NCI-H69 (cell line): ENCODE measurements around the gene WDR45.

Experiments used
- DNase-seq: peaks from one replicate; lab custom pipeline; 2025; lab: John Stamatoyannopoulos, UW

WDR45 gene

GRCh38 chrX:49073601-49074575, 5.8 kb downstream of the WDR45 start, which contains the start of gene PRAF2:
Gene PRAF2 (minus strand): TSS chrX:49074002. CDS start chrX:49073987, 15 bp downstream.
- peak; percentile 94 for DNase-seq

DNA sequence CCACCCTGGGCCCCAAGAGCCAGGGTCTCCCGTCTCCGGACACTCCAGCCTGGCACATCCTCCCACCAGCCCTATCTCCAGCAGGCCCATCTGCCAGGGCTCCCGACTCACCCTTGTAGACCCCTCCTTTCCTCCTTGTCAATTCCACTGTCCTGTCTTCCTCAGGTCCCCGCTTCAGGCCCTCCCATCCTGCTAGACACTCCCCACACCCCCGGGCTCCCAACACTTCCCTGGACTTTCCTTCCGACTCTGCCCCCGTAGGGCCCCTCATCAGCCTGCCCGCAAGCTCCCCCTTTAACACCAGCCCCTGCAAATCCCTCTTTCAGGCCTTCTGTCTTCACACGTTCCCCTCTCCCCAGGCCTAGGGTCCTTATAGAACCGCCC, 7.0 kb downstream of the WDR45 start:
- DNase-seq: no peak

GRCh38 chrX:49071877-49072711, 7.6 kb downstream of the WDR45 start:
- DNase-seq: no peak

DNA sequence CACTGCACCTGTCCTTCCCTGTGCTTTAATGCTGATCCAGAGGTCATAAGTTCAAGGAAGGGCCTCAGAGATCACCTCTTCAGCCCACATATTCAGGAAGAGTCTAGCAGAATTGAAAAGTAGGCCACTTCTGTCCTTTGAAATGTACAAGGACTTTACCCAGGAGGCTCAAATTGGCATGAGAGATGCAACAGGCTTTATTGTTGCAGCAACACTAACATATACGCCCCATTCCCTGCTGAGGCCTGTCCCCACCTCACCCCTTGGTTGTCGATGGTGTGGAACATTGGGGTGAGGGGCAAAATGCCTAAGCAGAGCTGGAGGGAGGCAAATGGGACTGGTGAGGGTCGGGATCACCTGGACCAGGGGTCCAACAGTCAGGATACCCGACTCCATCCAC, 8.7 kb downstream of the WDR45 start:
- DNase-seq: no peak

GRCh38 chrX:49069038-49069437, 10.6 kb downstream of the WDR45 start:
- no peak for DNase-seq

DNA sequence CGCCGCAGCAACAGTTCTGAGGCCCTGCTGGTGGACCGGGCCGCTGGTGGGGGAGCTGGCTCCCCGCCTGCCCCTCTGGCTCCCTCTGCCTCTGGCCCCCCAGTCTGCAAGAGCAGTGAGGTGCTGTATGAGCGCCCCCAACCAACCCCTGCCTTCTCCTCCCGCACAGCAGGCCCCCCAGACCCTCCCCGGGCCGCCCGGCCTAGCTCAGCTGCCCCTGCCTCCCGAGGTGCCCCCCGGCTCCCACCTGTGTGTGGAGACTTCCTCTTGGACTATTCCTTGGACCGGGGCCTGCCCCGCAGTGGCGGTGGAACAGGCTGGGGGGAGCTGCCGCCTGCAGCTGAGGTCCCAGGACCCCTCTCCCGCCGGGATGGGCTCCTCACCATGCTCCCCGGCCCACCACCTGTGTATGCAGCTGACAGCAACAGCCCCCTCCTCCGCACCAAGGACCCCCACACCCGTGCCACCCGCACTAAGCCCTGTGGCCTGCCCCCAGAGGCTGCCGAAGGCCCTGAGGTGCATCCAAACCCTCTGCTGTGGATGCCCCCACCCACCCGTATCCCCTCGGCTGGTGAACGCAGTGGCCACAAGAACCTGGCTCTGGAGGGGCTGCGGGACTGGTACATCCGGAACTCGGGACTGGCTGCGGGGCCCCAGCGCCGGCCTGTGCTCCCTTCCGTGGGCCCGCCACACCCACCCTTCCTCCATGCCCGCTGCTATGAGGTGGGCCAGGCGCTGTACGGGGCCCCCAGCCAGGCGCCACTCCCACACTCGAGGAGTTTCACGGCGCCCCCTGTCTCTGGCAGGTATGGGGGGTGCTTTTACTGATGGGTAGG, 12.2 kb downstream of the WDR45 start:
- no peak for DNase-seq

- no peak for DNase-seq
These were observed 13.0 kb downstream of the WDR45 start for GRCh38 chrX:49066690-49067089.

DNA sequence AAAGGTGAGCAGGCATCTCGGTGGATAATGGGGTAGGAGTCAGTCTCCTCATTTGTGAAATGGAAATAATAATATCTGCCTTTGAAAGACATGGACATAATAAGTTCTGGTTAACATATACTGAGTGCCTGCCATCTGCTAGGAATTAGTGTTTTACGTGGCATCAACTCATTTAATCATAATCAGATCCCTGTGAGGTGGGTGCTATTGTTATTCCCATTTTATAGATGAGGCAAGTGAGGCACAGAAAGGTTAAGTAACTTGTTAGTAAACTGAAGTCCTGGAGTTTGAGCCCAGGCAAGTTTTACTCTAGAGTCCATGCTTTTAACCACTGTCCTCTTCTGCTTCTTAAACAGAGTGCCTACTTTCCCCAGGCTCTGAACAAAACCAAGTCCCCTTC, 13.4 kb downstream of the WDR45 start:
- no peak for DNase-seq

DNA sequence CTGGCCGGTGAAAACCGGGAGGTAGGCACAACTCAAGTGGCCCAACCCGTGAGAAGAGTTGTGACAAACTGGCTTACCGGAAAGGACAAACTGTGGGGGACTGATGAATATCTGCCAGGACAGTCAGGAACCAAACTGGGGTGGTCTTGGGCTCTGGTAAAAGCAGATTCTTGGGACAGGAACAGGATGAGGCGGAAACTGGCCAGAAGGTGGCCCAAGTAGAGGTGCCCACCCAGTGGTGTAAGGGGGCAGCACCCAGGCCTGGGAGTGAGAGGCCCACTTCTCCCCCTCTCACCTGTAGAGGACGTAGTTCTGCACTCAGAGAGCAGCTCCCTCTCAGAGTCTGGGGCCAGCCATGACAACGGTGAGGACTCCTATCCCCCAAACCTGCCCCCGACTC, 15.0 kb downstream of the WDR45 start:
- DNase-seq: no peak

- DNase-seq: no peak
These were observed 15.4 kb downstream of the WDR45 start for GRCh38 chrX:49064303-49064702.

- no peak for DNase-seq
These were observed 16.0 kb downstream of the WDR45 start for GRCh38 chrX:49063715-49064114.

- DNase-seq: no peak
These were observed 17.8 kb downstream of the WDR45 start for GRCh38 chrX:49061916-49062315.

DNA sequence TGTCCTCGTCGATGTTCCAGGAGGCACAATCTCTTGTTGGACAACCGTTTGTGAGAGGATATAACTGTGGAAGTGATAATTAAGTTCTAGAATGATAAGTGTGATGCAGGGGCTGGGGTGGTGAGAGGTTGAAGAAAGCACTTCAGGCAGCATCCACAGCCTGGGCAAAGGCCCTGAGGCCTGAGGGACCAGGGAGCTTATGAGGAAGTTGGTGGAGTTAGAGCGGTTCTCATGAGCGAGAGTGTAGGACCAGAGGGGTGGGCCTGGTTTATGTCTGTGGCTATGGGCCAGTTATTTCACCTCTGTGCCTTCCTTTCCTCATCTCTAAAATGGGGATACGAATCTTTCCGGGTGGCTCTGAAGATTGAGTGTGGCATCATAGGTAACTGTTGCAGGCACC, 18.2 kb downstream of the WDR45 start:
- no peak for DNase-seq

DNA sequence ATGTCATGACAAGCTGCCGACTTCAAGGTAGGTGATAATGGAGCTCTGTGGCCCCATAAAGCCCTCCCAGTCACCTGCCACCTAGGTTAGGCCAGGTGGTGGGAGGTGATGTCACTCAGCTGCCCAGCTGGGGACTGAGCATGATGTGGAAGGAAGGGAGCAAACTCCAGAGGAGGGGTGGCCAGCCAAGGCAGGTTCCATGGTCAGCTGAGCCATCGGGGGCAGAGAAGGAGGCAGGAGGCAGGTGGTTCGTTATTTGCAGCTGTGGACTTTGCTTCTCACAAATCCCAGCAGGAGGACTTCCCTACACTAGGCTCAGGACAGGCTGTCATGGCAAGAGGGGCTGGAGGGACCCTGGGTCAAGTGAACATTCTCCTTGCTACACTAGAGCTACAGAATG, 18.8 kb downstream of the WDR45 start:
- no peak for DNase-seq

- no peak for DNase-seq
These were observed 20.0 kb downstream of the WDR45 start for GRCh38 chrX:49059681-49060085.

GRCh38 chrX:49059201-49059600, 20.5 kb downstream of the WDR45 start:
- DNase-seq: no peak

DNA sequence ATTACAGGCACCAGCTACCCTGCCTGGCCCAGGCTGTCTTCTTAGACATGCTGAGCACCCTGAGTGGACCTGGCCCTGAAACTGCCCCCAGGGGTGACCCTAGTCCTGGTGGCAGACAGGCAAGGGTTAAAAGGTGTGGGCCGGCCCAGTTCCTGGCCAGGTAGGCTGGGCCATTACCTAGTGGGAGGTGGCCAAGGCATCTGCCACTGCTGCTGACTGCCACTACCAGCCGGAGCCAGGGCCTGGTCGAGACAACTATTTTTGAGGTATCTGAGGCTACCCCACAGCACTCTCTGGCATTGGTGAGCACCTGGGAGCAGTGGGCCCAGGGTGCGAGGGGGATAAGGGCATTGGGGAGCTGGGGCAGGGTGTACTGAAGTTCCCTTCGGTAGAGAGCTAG, 20.9 kb downstream of the WDR45 start, which contains the start of gene CCDC120:
Gene CCDC120, plus strand, starts transcription at position 206 of the 400 bp plus-strand sequence. CDS start 3,043 bp downstream, outside the sequence.
- no peak for DNase-seq

DNA sequence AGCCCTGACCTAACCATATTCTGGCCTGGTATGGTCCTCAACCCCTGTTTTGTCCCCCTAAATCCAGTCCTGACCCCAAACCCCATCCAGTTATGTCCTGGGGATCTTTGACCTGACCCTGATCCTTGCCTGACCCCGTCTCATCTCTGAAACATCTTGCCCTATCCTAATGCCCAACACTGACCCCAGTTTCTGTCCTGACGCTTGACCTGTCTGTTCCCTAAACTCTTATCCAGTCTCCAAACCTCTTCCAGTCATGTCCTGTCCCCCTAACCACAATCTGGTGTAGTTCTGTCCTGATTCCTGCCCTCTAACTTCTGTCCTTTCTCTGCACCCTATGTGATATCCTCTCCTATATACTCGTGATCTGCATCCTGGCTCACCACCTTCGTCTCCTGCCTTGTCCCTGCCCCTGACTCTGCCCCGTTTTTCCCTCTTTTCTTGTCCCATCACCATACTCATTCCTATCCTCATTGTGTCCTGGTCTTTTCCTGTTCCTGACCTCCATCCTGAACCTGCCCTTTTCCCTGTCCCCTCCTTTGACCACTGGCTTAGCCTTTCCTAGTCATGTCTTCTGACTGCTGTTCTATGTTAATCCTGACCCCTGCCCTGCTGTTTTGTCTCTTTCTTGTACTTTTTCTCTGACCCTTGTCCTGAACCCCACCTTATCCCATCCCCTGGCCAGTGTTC, 25.5 kb downstream of the WDR45 start:
- DNase-seq: no peak

GRCh38 chrX:49053223-49054072, 26.2 kb downstream of the WDR45 start:
- peak; percentile 87 for DNase-seq

DNA sequence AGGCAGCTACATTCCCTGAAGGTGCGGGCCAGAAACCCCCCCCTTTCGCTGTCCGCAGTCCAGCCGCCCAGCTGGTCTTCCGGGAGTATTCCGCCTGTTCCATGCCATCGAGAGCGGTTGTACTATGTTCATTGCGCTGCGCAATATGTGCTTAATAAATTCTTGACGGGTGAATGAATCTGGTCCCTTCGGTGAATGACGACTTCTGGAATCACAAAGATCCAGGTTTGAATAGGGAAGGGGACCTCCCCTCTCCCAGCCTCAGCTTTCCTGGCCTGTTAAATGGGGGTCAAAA, 35.8 kb downstream of the WDR45 start:
- DNase-seq: no peak
